Tibial artery (tissue), 4 donors: Measurements from ENCODE around the gene RBM20.

Source experiments
- DNase-seq, 2 donors: peaks; one replicate each; pipeline ENCODE4 v3.0.0-alpha.2; 2019
- H3K27ac ChIP-seq, 2 donors: fragments of 200-600 bp; sonication (generic) in 1 of 2; 1 replicate in 1 of 2; 2 replicates in 1 of 2; pipeline ENCODE4 v1.5.1; 2018 to 2019; ENCODE audit warnings: mild to moderate bottlenecking in 1 of 2
- H3K27me3 ChIP-seq, 2 donors: fragments of 200-600 bp; sonication (generic) in 1 of 2; one replicate each; pipeline versions ENCODE4 v1.5.1 to v1.6.0; 2016 to 2019
- H3K36me3 ChIP-seq, 3 donors: fragments of 200-600 bp; sonication (generic) in 2 of 3; one replicate each; pipeline ENCODE4 v1.5.1; 2016 to 2019; ENCODE audit warnings: mild to moderate bottlenecking in 2 of 3
- H3K4me1 ChIP-seq, 4 donors: fragments of 200-600 bp; sonication (generic) in 2 of 4; 1 replicate in 3 of 4; 2 replicates in 1 of 4; pipeline ENCODE4 v1.5.1; 2016 to 2019
- H3K4me3 ChIP-seq, 2 donors: fragments of 200-600 bp; sonication (generic) in 1 of 2; 1 replicate in 1 of 2; 2 replicates in 1 of 2; pipeline ENCODE4 v1.5.1; 2018 to 2019; ENCODE audit warnings: mild to moderate bottlenecking in 2 of 2
- H3K9me3 ChIP-seq, 3 donors: fragments of 200-600 bp; sonication (generic) in 1 of 3; one replicate each; pipeline ENCODE4 v1.5.1; 2016 to 2019
- intact Hi-C: fragments of 100-400 bp; cut with DNase I; formaldehyde crosslinking; loops from one replicate; pipeline ENCODE4 v1.15.0; 2023; ENCODE audit warnings: low total_unique reads
- TF ChIP-seq, protein P1 (sequence below), 2 experiments: fragments of 200-600 bp in 1 of 2; fragments of 450-650 bp in 1 of 2; IDR thresholded peaks; one replicate each; pipeline ENCODE4 v1.5.1; 2017 to 2019; ENCODE audit warnings: antibody characterized with exemption in 2 of 2, mild to moderate bottlenecking in 1 of 2, moderate library complexity in 1 of 2

RBM20 gene

DNA sequence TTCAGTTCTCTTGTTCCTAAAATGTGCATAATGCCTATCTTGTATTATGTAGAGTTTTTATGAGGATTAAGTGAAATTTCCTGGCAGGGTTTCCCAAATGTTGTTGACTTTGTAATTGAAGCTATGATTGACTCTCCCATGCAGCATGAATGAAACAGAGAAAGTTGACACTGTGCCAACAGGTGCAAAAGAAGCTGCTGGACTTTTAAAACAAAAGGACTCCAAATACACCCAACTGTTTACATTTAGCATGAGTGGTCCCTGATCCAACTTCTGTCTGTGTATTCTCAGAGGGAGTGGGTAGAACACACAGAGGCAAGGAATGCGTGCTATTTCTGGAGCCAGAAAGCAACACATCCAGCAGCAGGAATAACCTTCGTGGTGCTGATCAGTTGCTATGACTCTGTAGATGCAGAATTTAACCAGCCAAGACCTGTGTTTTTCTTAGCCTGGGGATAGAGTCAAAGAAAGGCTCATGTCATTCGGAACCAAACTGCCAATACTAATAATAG, 14.4 kb upstream of the RBM20 start:
- no peak for DNase-seq
- H3K27me3 ChIP-seq = no peaks in the 10 kb centered on the region
- intact Hi-C loops = no loop called here
- TF ChIP-seq, protein P1, sequence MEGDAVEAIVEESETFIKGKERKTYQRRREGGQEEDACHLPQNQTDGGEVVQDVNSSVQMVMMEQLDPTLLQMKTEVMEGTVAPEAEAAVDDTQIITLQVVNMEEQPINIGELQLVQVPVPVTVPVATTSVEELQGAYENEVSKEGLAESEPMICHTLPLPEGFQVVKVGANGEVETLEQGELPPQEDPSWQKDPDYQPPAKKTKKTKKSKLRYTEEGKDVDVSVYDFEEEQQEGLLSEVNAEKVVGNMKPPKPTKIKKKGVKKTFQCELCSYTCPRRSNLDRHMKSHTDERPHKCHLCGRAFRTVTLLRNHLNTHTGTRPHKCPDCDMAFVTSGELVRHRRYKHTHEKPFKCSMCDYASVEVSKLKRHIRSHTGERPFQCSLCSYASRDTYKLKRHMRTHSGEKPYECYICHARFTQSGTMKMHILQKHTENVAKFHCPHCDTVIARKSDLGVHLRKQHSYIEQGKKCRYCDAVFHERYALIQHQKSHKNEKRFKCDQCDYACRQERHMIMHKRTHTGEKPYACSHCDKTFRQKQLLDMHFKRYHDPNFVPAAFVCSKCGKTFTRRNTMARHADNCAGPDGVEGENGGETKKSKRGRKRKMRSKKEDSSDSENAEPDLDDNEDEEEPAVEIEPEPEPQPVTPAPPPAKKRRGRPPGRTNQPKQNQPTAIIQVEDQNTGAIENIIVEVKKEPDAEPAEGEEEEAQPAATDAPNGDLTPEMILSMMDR (IDR thresholded peaks at IDR 0.05) = no peak
- peaks cover 0 to 21% (median 6%) of the 10 kb centered on the region in 4 donors for H3K4me1 ChIP-seq
- no peaks in the 10 kb centered on the region for H3K36me3 ChIP-seq
- H3K9me3 ChIP-seq = no peaks in the 10 kb centered on the region
- peak overlapping the region; percentile 2 to 26 for H3K27ac ChIP-seq
- no peak overlapping the region for H3K4me3 ChIP-seq

DNA sequence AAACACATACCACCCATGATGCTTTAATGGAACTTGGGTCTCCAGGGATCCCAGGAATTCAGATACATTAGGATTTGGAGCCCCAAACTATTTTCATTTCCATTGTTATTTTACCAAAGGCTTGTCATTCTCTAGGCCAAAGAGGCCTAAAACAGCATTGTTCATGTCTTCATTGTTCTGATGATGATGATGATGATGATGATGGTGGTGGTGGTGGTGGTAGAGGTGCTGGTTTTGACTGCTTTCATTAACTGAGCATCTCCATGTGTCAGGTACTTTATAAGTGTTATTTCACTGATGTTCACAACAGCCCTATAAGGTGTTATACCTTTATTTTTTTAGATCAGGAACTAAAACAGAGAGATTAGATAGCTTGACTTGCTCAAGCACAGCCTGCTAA, 12.2 kb upstream of the RBM20 start:
- Histone ChIP-seq H3K4me1 (peaks cover 0 to 34% (median 12%) of the 10 kb centered on the region in 4 donors), H3K36me3 (no peaks in the 10 kb centered on the region), H3K9me3 (no peaks in the 10 kb centered on the region), H3K27ac (peak overlapping the region in 1 of 2 donors; percentile 34), H3K27me3 (no peaks in the 10 kb centered on the region), H3K4me3 (no peak overlapping the region)
- TF ChIP-seq, protein P1 (IDR thresholded peaks at IDR 0.05) = no peak
- DNase-seq = no peak
- intact Hi-C loops = no loop called here

DNA sequence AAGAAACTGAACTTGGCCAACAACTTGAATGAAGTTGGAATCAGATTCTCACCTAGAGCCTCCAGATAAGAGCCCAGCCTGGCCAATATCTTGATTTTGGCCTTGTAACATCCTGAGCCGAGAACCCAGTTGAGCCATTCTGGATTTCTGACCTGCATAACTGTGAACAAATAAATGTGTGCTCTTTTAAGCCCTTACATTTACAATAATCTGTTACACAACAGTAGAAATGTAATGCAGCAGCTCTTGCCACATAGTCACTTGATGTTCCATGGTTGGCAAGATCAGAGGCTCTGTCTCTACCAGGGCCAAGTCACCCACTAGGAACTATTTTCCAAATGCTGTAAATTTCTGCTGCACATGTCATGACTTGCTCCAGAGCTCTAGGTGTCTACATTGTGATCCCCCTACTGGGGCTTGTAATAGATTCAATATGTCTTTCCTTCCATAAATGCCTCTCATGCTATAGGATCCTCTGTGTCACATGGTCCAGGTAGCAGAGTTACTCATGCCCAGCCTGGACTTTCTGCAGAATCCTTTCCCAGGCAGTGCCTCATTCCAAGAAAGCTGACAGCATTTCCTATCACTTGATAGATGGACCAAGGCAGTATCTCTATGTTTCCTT, 11.4 kb upstream of the RBM20 start:
- H3K27ac ChIP-seq = peak overlapping the region in 1 of 2 donors; percentile 34
- no peaks in the 10 kb centered on the region for H3K36me3 ChIP-seq
- TF ChIP-seq, protein P1 (IDR thresholded peaks at IDR 0.05) = no peak
- H3K4me1 ChIP-seq = peaks cover 0 to 42% (median 19%) of the 10 kb centered on the region in 4 donors
- H3K4me3 ChIP-seq = no peak overlapping the region
- intact Hi-C loops = no loop called here
- H3K9me3 ChIP-seq = no peaks in the 10 kb centered on the region
- DNase-seq = no peak
- H3K27me3 ChIP-seq = no peaks in the 10 kb centered on the region

DNA sequence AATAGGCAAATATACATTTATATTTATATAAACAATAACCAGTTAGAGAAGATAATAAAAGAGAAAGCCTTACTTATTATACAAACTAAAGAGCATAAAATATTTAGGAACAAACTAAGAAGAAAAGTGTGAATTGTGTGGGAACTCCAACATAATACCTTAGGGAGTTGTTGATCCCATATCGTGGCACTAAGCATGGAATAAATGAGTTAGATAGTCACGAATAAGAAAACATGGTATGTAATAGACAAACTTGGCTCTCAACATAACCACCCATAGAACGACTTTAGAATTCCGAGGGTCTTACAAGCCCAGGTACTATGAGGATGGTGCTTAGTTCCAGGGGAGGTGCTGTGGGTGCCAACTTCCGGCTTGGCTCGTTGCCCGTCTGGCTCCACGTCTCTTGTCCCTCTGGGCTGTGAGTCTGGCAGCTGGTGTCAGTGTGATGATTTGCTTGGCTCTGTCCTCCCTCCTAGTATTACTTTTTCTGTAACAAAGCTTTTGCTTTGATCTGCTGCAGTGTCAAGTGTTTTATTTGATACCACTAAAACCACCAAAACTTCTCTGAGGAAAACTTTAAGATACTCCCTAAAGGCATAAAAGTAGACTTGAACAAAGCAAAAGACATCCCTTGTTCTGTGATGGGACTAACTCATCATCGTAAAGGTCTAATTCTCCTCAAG, 9.5 kb upstream of the RBM20 start:
- TF ChIP-seq, protein P1 (IDR thresholded peaks at IDR 0.05) = no peak
- DNase-seq = peak in 1 of 2 donors; percentile 73
- no peak overlapping the region for H3K27ac ChIP-seq
- no peaks in the 10 kb centered on the region for H3K27me3 ChIP-seq
- H3K4me1 ChIP-seq = peaks cover 0 to 36% (median 18%) of the 10 kb centered on the region in 4 donors
- no peaks in the 10 kb centered on the region for H3K36me3 ChIP-seq
- intact Hi-C loops = no loop called here
- no peaks in the 10 kb centered on the region for H3K9me3 ChIP-seq
- H3K4me3 ChIP-seq = no peak overlapping the region

DNA sequence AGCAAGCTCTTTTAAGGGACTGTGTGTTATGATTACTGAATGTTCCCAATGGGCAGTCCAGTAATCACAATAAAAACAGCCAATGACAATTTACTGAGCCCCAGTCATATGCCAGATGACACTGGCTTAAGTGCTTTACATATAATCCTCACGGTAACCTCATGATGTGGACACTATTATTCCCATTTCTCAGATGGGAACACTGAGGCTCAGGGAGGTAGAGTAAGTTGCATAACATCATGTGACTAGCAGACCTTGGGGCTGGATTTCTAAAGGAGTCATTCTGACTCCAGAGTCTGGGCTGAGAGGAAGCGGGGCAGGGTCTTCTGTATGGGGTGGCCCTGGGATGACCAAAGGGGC, 7.6 kb upstream of the RBM20 start:
- peaks cover 0 to 27% (median 16%) of the 10 kb centered on the region in 4 donors for H3K4me1 ChIP-seq
- intact Hi-C loops = no loop called here
- no peaks in the 10 kb centered on the region for H3K9me3 ChIP-seq
- H3K27ac ChIP-seq = peak overlapping the region in 1 of 2 donors; percentile 54
- H3K36me3 ChIP-seq = no peaks in the 10 kb centered on the region
- DNase-seq = no peak
- TF ChIP-seq, protein P1 (IDR thresholded peaks at IDR 0.05) = no peak
- no peak overlapping the region for H3K4me3 ChIP-seq
- H3K27me3 ChIP-seq = no peaks in the 10 kb centered on the region
